ENCODE measurements around the gene HDAC4.

GRCh38 chr2:239040152-239040761 lies 360.6 kb downstream of the HDAC4 start:
- TF ChIP-seq CTCF (IDR thresholded peaks at IDR 0.05; ENCODE audit: insufficient read depth, low read depth, low read length) (no peak), EZH2 (IDR thresholded peaks at IDR 0.05; ENCODE audit: insufficient read depth, low read length) (no peak)
